AG04449 (cell line): ENCODE data around the gene UBE2F.
"Not testable (repeated sequence)": the region's sequence is repeated elsewhere in the genome, so short reads cannot be mapped to it uniquely, and the experiment has no call there.

Experiments
- CTCF ChIA-PET: fragments of 350-600 bp; formaldehyde crosslinking; extraction: SDS; loops from one replicate; lab custom pipeline; 2021; ENCODE audit warnings: antibody characterized with exemption; lab: Yijun Ruan, JAX
- POLR2A ChIA-PET: fragments of 400-600, 350-600 bp; formaldehyde crosslinking; extraction: SDS; loops from one replicate; lab custom pipeline; 2020; ENCODE audit warnings: antibody characterized with exemption, inconsistent platforms; lab: Yijun Ruan, JAX
- DNase-seq: peaks from one replicate; pipeline ENCODE4 v3.0.0-alpha.2; 2010; ENCODE audit warnings: low read depth, low spot score
- H3K4me3 ChIP-seq: 2 replicates; pipeline ENCODE4 v1.5.1; 2011; ENCODE audit warnings: low read depth, mild to moderate bottlenecking, control low read depth, low read length
- CTCF ChIP-seq: IDR thresholded peaks from one replicate; pipeline ENCODE4 v1.5.1; 2011; ENCODE audit warnings: mild to moderate bottlenecking, moderate library complexity, low read length, control low read depth, inconsistent platforms; ENCODE audit not compliant: insufficient read depth; ENCODE audit errors: missing control alignments

The UBE2F gene

GRCh38 chr2:237980087-237980486, 13.3 kb downstream of the UBE2F start:
- POLR2A ChIA-PET, result no interaction called here
- no peak for TF ChIP-seq CTCF
- no peak for DNase-seq
- CTCF ChIA-PET, result interaction anchor here (1.0 to 2.4 kb wide), 3 partner anchors 10 to 56 kb away, joined by 3 to 12 read pairs (median 4); no protein-coding TSS in a partner anchor
- no peak overlapping the region for H3K4me3 ChIP-seq

DNA sequence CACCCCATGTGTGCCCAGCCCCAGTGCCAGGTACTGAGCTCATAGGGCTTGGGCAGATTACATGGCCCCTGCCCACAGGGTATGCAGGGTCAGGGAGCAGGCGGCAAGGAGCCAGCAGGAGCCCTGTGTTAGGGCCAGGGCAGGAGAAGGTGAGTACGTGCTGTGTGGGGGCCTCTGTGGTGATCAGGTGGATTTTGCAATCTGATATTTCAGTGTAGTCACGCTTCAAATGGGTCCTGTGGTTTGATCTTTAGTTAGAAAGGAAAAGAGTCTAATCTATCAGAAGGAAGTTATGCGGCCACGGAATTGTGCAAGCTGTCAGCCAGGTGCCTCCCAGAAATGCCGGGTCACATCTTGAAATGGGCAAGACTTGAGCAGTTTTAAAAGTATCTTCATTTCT, 13.9 kb downstream of the UBE2F start:
- CTCF ChIA-PET, result interaction anchor here (1.0 to 2.4 kb wide), 3 partner anchors 11 to 57 kb away, joined by 3 to 12 read pairs (median 4); no protein-coding TSS in a partner anchor
- no peak for DNase-seq
- no peak for TF ChIP-seq CTCF
- no peak overlapping the region for H3K4me3 ChIP-seq
- POLR2A ChIA-PET, result no interaction called here

DNA sequence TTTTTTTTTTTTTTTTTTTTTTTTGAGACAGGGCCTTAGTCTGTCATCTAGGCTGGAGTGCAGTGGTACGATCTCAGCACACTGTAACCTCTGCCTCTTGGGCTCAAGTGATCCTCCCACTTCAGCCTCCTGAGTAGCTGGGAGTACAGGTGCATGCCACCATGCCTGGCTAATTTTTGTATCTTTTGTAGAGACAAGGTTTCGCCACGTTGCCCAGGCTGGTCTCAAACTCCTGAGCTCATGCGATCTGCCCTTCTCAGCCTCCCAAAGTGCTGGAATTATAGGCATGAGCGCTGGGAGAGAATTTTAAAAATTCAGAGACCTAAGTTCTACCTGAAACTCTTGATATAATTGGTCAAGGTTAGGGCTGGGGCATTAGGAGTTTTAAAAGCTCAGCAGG, 14.8 kb downstream of the UBE2F start:
- H3K4me3 ChIP-seq, DNase-seq, POLR2A ChIA-PET: not testable (repeated sequence)
- CTCF ChIA-PET, result interaction anchor here (1.1 to 1.6 kb wide), 2 partner anchors 58 to 282 kb away, joined by 3 read pairs; no protein-coding TSS in a partner anchor

GRCh38 chr2:237982039-237982725, 15.4 kb downstream of the UBE2F start:
- H3K4me3 ChIP-seq, result no peak overlapping the region
- CTCF ChIA-PET, result interaction anchor here (1.1 to 1.6 kb wide), 3 partner anchors 12 to 281 kb away, joined by 3 to 4 read pairs (median 3); no protein-coding TSS in a partner anchor
- POLR2A ChIA-PET, result no interaction called here
- no peak for TF ChIP-seq CTCF
- no peak for DNase-seq

- POLR2A ChIA-PET, result no interaction called here
- no peak for DNase-seq
Observed at GRCh38 chr2:237983922-237984321, 17.1 kb downstream of the UBE2F start.

GRCh38 chr2:237987268-237987667, 20.5 kb downstream of the UBE2F start:
- ChIA-PET CTCF (no interaction called here), POLR2A (no interaction called here)
- H3K4me3 ChIP-seq, result no peak overlapping the region
- no peak for TF ChIP-seq CTCF
- no peak for DNase-seq

More at GRCh38 chr2:237983922-237984321, 17.1 kb downstream of the UBE2F start:
- no peak overlapping the region for H3K4me3 ChIP-seq
- TF ChIP-seq CTCF, result no peak
- CTCF ChIA-PET, result interaction anchor here (1.5 kb wide), 1 partner anchor 14 kb away, joined by 4 read pairs; no protein-coding TSS in a partner anchor

- POLR2A ChIA-PET, result no interaction called here
- no peak for TF ChIP-seq CTCF
- CTCF ChIA-PET, result no interaction called here
- H3K4me3 ChIP-seq, result no peak overlapping the region
- no peak for DNase-seq
Observed at GRCh38 chr2:237993701-237994100, 26.9 kb downstream of the UBE2F start.
